Esophagus mucosa (tissue), 1 donor: ENCODE data around the gene ITGA5. TPM values are rescaled to one million over a fixed set of nuclear protein-coding genes. Genes with fewer than 3 reads are reported as not detected.
"Not testable (repeated sequence)": the region's sequence is repeated elsewhere in the genome, so short reads cannot be mapped to it uniquely, and the experiment has no call there.

ENCODE experiments used
- ATAC-seq: fragments of 200-7000 bp; cut with Tn5 transposase; one replicate; pipeline ENCODE4 v1.9.1; 2020
- total RNA-seq: library from RNA; stranded (reverse); gene quantifications from one replicate; pipeline ENCODE4 v1.2.4, GENCODE V29; 2023
- donor health status: DM: yes; HTN: yes; CAD: no.

The ITGA5 gene
- total RNA-seq, 1 donor from 2014 or later, result 12.8 TPM

GRCh38 chr12:54370171-54370730 is 48.8 kb downstream of the ITGA5 start:
- ATAC-seq, result peak; percentile 51

- ATAC-seq, result peak; percentile 1
Observed at GRCh38 chr12:54369597-54370131, 49.4 kb downstream of the ITGA5 start.

DNA sequence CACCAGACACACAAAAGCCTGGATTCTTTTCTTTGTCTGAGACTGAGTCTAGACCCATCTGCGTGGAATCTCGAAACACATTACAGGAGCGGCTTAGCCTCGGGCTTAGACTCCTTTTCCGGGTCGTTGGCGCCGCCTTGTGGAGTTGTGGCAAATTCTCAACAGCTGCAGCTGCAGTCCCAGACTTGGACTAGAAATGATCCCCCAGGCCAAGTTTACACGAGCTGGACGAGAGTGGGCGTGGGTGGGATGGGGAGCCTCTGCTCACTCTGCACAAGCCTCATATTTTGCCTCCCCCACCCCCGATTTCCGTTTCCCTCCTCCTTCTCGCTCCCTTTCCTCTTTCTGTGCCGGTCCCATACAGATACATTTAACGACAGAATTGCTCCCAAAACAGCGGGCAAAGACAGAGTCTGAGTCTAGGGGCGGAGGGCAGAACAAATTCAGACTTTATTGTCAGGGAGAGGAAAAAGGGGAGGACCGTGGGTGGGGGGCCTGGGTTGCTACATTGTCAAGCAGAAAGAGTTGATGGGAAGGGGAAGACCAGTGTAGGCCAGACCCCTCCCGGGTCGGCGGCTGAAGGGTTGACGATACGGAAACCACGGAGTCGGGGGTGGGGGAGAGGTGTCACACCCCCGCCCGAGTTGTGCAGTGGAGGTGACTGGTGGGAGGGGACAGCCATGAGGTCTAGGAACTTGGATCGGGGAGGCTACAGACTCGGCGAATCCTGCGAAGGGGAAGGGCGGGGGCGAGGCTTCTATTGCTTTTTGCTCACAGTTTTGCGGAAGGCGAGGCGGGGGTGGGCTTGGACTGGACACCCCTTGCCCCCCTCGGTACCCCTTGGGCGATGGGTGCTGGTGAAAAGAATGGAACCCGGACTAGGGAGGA is 50.1 kb downstream of the ITGA5 start:
- ATAC-seq, result peak; percentile 74

DNA sequence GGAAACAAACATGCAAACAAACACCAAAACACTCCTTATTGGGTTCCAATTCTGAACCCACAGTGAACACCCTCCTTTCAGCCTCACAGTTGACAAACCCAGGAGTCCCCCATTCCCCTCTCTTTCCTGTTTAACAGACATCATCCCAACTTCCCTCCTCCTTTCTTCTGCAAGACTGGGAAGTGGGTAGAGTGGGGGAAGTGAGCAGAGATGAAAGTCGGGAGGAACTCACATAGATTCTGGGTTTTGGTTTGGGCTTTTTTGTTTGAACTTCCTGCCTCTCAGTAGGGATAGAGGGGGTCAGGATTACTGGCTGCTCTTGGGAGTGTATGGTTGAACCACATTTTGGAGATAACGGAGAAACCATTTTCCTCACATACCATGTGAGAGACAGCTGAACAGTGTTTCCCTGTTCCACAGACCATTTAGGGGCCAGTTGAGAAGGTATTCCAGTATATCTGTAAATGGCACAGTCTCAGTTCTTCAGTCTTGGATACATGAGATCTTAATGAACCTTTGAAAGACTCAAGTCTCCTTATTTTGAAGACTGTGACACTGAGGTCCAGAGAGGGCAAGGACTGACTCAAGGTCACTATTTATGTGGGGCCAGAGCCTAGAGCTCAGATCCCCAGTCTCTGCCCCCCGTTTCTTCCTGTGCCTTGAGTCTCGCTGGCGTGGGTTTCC is 50.9 kb downstream of the ITGA5 start:
- ATAC-seq, result no peak

- no peak for ATAC-seq
Observed at GRCh38 chr12:54364413-54364812, 54.7 kb downstream of the ITGA5 start, which contains the start of gene GPR84. Gene GPR84 (minus strand): TSS chr12:54364486. CDS start chr12:54363851, 635 bp downstream.

DNA sequence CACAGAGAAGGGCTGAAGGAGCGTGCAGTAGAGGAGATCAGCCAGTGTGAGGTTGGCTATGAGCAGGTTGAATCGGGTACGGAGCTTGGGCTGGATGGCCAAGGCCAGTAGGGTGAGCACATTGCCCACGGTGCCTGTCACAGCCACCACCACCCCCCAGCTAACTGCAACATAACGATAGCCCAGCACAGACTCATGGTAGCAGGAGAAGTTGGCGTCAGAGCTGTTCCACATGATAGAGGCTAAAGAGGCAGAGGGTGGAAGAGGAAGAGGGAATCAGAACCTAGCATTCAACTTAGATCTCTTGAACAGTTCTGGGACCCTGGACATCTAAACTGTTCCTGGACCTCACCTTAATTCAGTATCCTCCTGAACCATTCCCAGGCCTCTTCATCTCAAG is 55.4 kb downstream of the ITGA5 start:
- ATAC-seq, result no peak

DNA sequence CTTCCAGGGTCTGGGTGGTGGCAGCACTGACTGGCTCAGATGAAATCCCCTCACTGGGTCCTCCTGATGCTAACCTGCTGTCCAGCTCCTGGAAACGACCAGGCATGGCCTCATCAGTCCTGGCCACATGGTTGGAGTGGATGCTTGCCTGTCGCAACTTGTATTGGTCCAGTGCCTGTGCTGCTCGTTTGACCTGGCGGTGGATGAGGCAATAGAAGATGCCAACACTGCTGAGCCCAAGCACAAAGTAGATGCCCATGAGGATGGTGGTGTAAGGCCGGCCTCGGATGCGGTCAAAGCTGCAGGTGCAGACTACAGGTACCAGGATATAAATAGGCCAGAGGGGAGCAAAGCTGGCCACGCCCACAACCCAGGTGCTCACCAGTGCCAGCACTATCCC is 56.0 kb downstream of the ITGA5 start:
- ATAC-seq, result no peak

DNA sequence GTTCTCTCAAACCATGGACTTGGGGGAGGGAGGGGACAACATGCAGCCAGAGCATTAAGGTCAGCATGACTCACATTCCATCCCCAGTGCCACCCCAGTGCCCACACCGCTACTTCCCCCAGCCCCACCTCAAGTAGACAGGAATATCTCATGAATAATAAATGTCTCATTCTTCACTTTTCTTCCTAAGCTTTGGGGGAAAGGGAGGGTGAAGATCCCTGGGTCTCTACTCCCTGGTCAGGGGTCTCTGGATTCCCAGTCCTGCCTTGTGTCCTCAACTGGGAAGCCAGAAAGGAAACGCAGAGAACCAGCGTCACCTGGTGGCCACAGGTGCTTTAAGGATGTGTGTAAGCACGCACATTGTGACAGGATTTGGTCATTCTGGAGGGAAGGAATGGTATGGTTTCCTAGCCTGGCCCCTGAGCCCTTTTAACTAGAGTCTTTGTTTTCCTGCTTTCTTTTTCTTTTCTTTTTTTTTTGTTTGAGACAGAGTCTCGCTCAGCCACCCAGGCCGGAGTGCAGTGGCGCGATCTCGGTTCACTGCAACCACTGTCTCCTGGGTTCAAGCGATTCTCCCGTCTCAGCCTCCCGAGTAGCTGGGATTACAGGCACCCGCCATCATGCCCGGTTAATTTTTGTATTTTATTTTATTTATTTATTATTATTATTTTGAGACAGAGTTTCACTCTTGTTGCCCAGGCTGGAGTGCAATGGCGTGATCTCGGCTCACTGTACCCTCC is 58.2 kb downstream of the ITGA5 start:
- ATAC-seq, result peak; percentile 34

DNA sequence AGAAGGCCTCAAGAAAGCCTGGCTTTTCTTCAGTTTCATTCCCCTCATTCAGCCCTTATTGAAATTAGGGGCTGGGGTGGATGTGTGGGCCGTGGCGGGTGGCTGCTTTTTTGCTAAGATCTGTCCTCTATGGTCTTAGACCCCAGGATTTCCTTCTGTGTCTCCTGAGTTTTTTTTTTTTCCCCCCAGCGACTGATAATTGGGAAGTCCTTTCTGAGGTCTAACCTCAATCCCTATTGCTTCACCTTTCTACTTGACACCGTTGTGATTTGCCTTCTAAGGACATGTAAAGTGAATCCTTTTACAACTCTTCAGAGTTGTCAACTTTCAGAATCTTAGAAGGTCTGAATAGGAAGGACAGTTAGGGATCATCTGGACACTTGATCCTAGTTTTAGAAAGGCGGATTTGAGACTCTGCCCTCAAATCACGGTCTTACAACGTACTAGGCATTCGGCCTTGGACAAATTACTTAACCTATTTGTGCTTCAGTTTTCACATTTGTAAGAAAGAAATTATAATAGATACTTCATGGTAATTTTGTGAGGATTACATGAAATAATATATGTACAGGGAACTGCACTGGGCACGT is 59.2 kb downstream of the ITGA5 start:
- no peak for ATAC-seq

- ATAC-seq, result peak; percentile 96
Observed at GRCh38 chr12:54358945-54359761, 59.9 kb downstream of the ITGA5 start.

- ATAC-seq, result no peak
Observed at GRCh38 chr12:54358191-54358944, 60.7 kb downstream of the ITGA5 start.

DNA sequence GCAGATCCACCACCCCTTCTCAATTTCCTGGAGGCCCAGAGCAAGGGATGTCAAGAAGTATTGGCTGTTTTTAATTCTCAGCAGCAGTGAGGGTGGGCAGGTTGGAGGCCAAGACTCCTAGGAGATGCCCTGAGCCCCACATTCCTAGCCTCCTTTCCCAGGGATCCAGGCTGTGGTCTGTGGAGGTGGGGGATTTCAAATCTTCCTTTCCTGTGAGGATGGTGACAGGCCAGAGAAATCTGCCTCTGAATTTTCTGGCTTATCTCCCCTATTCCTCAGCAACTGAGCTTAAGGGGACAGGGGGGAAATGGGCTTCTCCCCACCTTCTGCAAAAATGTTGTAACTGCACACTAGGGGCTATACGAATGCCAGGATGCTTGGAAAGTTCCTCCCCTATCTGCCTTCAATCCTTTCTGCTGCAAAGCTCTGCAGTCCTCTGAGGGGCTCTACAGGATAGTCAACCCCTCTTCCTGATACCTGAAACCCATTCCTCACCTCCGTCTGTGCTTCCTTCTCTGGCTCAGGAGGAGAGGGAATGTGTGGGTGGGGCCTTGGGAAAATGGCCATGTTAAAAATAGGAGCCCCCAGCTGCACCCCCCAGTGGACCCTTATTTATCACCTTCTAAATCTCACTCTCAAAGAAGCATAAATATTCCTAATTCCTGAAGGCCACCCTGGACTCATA is 61.4 kb downstream of the ITGA5 start:
- ATAC-seq, result no peak

DNA sequence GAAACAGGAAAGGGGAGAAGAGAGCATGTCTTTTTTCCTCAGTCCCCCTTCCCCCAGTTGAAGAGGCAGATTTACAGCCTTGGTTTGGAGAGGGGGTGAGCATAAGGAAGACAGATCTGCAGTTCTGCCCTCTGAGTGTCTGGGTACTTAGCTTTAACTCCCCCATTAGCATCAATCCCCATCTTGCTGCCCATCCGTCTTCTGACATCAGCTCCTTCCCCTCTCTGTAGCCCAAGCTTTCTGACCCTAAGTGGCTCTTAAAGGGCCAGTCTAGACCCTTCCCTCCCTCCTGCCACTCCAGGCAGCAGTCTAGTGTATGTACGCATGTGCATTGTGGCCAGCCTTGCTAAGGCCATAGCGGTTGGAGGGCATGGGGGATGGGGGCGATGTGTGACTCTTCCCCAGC is 62.1 kb downstream of the ITGA5 start:
- no peak for ATAC-seq

DNA sequence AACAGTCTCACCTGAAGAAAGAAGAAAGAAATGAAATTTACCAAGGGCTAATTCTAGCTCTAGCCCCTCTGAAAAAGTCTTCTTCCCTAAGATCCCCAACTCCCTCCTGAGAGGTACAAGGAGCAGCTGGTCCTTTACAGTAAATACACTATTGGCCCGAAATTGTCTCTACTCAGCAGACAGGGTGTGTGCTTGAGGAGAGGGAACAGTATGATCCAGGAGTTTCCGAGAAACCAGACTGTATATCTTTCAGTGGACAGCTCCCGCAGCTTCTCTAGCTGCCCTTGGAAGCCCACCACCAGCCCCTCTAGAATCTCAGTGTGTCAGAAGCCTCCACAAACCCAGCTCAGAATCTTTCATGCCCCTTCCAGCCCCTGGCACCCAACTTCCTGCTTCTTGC is 62.8 kb downstream of the ITGA5 start:
- ATAC-seq, result no peak

GRCh38 chr12:54355104-54355815 is 63.8 kb downstream of the ITGA5 start:
- no peak for ATAC-seq

- not testable (repeated sequence) for ATAC-seq
Observed at GRCh38 chr12:54354271-54354670, 64.8 kb downstream of the ITGA5 start.

DNA sequence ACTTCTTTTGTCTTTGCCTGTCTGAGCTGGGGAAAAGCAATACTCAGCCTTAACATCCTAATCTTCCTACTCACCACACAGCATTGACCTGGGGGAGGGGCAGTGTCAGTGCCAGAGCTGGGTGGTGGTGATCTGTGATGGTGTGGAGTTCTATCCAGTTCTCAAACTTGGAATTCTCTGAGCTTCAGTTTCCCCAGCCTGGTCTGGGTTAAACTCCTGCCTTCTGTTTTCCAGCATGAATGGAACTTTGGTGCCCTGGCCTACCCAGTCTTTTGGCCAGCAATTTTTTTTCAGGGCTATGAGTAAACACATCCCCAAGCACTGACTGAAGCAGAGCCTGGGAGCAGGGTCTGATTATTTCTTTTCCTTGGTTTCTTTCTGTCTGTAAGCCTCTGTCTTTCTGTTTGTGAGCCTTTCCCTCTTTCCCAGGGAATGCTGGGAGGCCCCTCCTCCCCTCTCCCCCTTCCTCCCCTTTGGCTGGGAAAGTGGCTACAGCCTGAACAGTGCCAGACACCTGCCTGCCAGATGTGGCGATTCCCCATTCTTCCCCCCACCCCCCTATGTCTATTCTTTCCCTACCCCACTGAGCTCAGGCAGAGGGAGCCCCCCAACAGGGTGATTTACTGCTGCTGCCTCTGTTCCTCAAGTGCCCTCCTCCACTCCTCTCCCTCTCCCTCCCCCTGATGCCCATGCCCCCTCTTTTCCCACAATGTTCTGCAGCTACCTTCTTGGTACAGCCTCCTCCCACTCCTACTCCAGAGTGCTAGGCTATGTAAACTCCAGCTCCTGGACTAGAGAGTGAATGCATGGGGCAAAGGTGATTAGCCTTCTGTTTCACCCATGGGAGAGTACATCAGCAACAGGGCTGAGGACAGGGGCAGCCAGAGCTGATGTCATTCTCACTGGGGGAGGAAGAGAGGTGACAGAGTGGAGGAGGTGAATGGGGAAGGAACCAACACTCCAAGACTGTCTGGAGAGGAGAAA is 65.9 kb downstream of the ITGA5 start:
- peak; percentile 11 for ATAC-seq

- no peak for ATAC-seq
Observed at GRCh38 chr12:54352022-54352531, 67.0 kb downstream of the ITGA5 start.
